Posterior cingulate gyrus (tissue), 11 donors: ENCODE measurements around the gene FOXN4.
A peak's percentile ranks its signal among the peaks of the same experiment; 100 is the strongest.

ENCODE experiments used
- DNase-seq, 10 donors: peaks; one replicate each; pipeline versions ENCODE4 v3.0.0 to v3.0.0-alpha.2; 2020 to 2021; ENCODE audit warnings: mixed read lengths in 3 of 10
- intact Hi-C: fragments of 100-400 bp; cut with DNase I; formaldehyde crosslinking; loops from one replicate; pipeline ENCODE4 v1.15.1; 2023

FOXN4 gene

GRCh38 chr12:109309381-109310246 lies 530 bp upstream of the FOXN4 start:
- intact Hi-C loops, result no loop called here
- no peak for DNase-seq

GRCh38 chr12:109307051-109307450 lies 2.0 kb downstream of the FOXN4 start:
- intact Hi-C loops, result no loop called here
- DNase-seq, result no peak

- DNase-seq, result no peak
- intact Hi-C loops, result no loop called here
Measured at GRCh38 chr12:109305547-109305946, 3.5 kb downstream of the FOXN4 start.

- intact Hi-C loops, result no loop called here
- no peak for DNase-seq
Measured at GRCh38 chr12:109304485-109304884, 4.6 kb downstream of the FOXN4 start.

- intact Hi-C loops, result no loop called here
Measured at GRCh38 chr12:109302770-109303169, 6.3 kb downstream of the FOXN4 start.

GRCh38 chr12:109302358-109302757 lies 6.7 kb downstream of the FOXN4 start:
- no peak for DNase-seq
- intact Hi-C loops, result no loop called here

More at GRCh38 chr12:109302770-109303169, 6.3 kb downstream of the FOXN4 start:
- no peak for DNase-seq

GRCh38 chr12:109301643-109302168 lies 7.4 kb downstream of the FOXN4 start:
- intact Hi-C loops, result no loop called here
- DNase-seq, result no peak

GRCh38 chr12:109299849-109300248 lies 9.2 kb downstream of the FOXN4 start:
- intact Hi-C loops, result no loop called here
- no peak for DNase-seq

- no peak for DNase-seq
Measured at GRCh38 chr12:109296431-109296830, 12.7 kb downstream of the FOXN4 start.

GRCh38 chr12:109295764-109296425 lies 13.2 kb downstream of the FOXN4 start:
- intact Hi-C loops, result no loop called here
- no peak for DNase-seq

More at GRCh38 chr12:109296431-109296830, 12.7 kb downstream of the FOXN4 start:
- intact Hi-C loops, result no loop called here

GRCh38 chr12:109294286-109294796 lies 14.7 kb downstream of the FOXN4 start:
- intact Hi-C loops, result no loop called here
- no peak for DNase-seq

GRCh38 chr12:109293106-109293505 lies 16.0 kb downstream of the FOXN4 start:
- intact Hi-C loops, result no loop called here
- DNase-seq, result peak in 1 of 10 donors; percentile 62

GRCh38 chr12:109292342-109292711 lies 16.8 kb downstream of the FOXN4 start:
- DNase-seq, result peak in 1 of 10 donors; percentile 55
- intact Hi-C loops, result no loop called here

GRCh38 chr12:109291521-109292341 lies 17.4 kb downstream of the FOXN4 start:
- peak; percentile 72 to 98 (median 90) for DNase-seq
- intact Hi-C loops, result no loop called here

- intact Hi-C loops, result no loop called here
- no peak for DNase-seq
Measured at GRCh38 chr12:109291117-109291516, 18.0 kb downstream of the FOXN4 start.

- DNase-seq, result no peak
- intact Hi-C loops, result no loop called here
Measured at GRCh38 chr12:109290061-109290460, 19.0 kb downstream of the FOXN4 start.

GRCh38 chr12:109289551-109289950 lies 19.5 kb downstream of the FOXN4 start:
- intact Hi-C loops, result no loop called here

GRCh38 chr12:109289004-109289403 lies 20.1 kb downstream of the FOXN4 start:
- intact Hi-C loops, result no loop called here

More at GRCh38 chr12:109289551-109289950, 19.5 kb downstream of the FOXN4 start:
- DNase-seq, result no peak

GRCh38 chr12:109288571-109288970 lies 20.5 kb downstream of the FOXN4 start:
- intact Hi-C loops, result no loop called here
- no peak for DNase-seq

More at GRCh38 chr12:109289004-109289403, 20.1 kb downstream of the FOXN4 start:
- DNase-seq, result no peak

- peak in 1 of 10 donors; percentile 78 for DNase-seq
- intact Hi-C loops, result no loop called here
Measured at GRCh38 chr12:109287811-109288469, 21.1 kb downstream of the FOXN4 start.
